ENCODE data around the gene DCN. TPM values are rescaled to one million over a fixed set of nuclear protein-coding genes. Genes with fewer than 3 reads are reported as not detected.

The DCN gene
- total RNA-seq, 2 experiments from 2014 or later, result not detected

DNA sequence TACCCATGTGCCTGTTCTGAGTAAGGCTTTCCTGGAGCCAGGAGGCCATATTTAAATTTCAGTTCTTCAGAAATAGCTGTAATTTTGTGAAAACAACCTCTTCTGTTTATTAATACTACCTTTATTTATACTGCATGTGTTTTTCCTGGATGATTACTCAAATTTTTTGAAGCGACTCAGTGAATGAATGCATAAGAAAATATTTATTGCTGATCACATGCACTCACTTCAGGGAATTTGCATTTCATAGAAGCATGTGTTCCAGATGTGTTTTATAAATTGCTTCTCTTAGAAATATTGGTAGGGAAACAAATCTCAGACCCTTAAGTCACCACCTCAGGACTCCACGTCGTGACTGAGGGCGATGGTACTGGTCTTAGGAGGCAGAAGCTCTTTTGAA lies 21.8 kb upstream of the DCN start:
- Histone ChIP-seq H3K9me3 (ENCODE audit: control insufficient read depth in 1 of 2, insufficient read depth in 1 of 2, low read length in 2 of 2) (no peaks in the 10 kb centered on the region), H3K4me3 (ENCODE audit: low read length) (no peak overlapping the region), H3K4me1 (ENCODE audit: insufficient read depth, low read length) (no peaks in the 10 kb centered on the region), H3K36me3 (ENCODE audit: insufficient read depth, low read length) (no peaks in the 10 kb centered on the region), H3K27me3 (ENCODE audit: control insufficient read depth in 1 of 2, insufficient read depth in 2 of 2, low read length in 2 of 2) (no peaks in the 10 kb centered on the region), H3K27ac (ENCODE audit: low read depth in 1 of 2, low read length in 2 of 2) (no peak overlapping the region)
- Mint-ChIP-seq H3K4me3 (no peak overlapping the region), H3K27ac (no peak overlapping the region), H3K9me3 (no peaks in the 10 kb centered on the region), H3K4me1 (ENCODE audit: low read depth) (no peaks in the 10 kb centered on the region), H3K36me3 (ENCODE audit: low read depth) (no peaks in the 10 kb centered on the region), H3K27me3 (no peaks in the 10 kb centered on the region)
- TF ChIP-seq, protein P1, sequence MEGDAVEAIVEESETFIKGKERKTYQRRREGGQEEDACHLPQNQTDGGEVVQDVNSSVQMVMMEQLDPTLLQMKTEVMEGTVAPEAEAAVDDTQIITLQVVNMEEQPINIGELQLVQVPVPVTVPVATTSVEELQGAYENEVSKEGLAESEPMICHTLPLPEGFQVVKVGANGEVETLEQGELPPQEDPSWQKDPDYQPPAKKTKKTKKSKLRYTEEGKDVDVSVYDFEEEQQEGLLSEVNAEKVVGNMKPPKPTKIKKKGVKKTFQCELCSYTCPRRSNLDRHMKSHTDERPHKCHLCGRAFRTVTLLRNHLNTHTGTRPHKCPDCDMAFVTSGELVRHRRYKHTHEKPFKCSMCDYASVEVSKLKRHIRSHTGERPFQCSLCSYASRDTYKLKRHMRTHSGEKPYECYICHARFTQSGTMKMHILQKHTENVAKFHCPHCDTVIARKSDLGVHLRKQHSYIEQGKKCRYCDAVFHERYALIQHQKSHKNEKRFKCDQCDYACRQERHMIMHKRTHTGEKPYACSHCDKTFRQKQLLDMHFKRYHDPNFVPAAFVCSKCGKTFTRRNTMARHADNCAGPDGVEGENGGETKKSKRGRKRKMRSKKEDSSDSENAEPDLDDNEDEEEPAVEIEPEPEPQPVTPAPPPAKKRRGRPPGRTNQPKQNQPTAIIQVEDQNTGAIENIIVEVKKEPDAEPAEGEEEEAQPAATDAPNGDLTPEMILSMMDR (IDR thresholded peaks at IDR 0.05), result no peak
- ChIA-PET CTCF (no interaction called here), POLR2A (no interaction called here)
- intact Hi-C loops (cut with DNase I, micrococcal nuclease), result no loop called here
- DNase-seq (no peak), ATAC-seq (ENCODE audit: poor library complexity) (no peak)

DNA sequence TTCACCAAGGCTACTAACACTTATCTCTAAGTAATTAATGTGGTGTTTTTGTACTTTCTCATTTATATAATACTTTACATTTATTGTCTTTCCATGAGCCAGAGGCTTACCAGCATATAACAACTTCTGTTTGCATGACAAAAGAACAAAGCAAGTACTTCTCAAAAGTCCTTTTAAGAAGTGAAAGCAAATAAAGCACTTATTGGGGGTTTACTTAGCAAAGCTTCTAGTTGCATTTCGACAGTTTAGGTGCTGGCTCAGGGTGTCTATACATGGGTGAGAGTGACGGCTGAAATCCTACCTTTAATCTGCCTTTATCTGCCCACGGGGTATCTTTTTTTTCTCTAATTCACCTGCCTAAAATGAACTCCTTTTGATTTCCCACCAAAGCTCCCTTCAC lies 21.0 kb upstream of the DCN start:
- H3K27me3 ChIP-seq (ENCODE audit: control insufficient read depth in 1 of 2, insufficient read depth in 2 of 2, low read length in 2 of 2), result no peaks in the 10 kb centered on the region
- H3K36me3 Mint-ChIP-seq (ENCODE audit: low read depth), result no peaks in the 10 kb centered on the region
- no peaks in the 10 kb centered on the region for H3K36me3 ChIP-seq (ENCODE audit: insufficient read depth, low read length)
- no peak for ATAC-seq (ENCODE audit: poor library complexity)
- no peaks in the 10 kb centered on the region for H3K9me3 Mint-ChIP-seq
- no peaks in the 10 kb centered on the region for H3K9me3 ChIP-seq (ENCODE audit: control insufficient read depth in 1 of 2, insufficient read depth in 1 of 2, low read length in 2 of 2)
- CTCF ChIA-PET, result interaction anchor here (0.6 kb wide), 1 partner anchor 78 kb away, joined by 3 read pairs; no protein-coding TSS in a partner anchor
- intact Hi-C loops (cut with DNase I, micrococcal nuclease), result no loop called here
- H3K4me3 ChIP-seq (ENCODE audit: low read length), result no peak overlapping the region
- H3K4me3 Mint-ChIP-seq, result no peak overlapping the region
- DNase-seq, result no peak
- TF ChIP-seq, protein P1 (IDR thresholded peaks at IDR 0.05), result no peak
- H3K27me3 Mint-ChIP-seq, result no peaks in the 10 kb centered on the region
- H3K4me1 Mint-ChIP-seq (ENCODE audit: low read depth), result no peaks in the 10 kb centered on the region
- no peaks in the 10 kb centered on the region for H3K4me1 ChIP-seq (ENCODE audit: insufficient read depth, low read length)
- H3K27ac Mint-ChIP-seq, result no peak overlapping the region
- no peak overlapping the region for H3K27ac ChIP-seq (ENCODE audit: low read depth in 1 of 2, low read length in 2 of 2)
- POLR2A ChIA-PET, result no interaction called here

DNA sequence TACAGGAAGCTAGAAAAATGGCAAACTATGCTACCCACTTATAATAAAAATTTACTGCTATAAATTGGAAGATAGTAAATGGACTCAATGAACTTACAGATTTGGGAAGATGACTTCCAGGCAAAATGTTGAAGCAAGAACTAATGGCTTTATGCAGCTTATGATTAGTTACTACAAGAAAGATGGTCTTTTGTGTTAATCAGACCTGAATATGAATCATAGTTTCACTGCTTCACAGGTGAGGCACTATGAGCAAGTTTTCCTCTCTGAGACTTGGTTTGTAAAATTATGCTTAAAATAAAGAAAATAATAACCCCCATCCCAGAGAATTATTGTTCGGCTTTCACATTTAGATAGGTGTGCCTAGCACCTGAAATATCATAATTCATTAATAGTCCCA lies 19.8 kb upstream of the DCN start:
- ChIA-PET CTCF (no interaction called here), POLR2A (no interaction called here)
- Mint-ChIP-seq H3K36me3 (ENCODE audit: low read depth) (no peaks in the 10 kb centered on the region), H3K27me3 (no peaks in the 10 kb centered on the region), H3K27ac (no peak overlapping the region), H3K4me3 (no peak overlapping the region), H3K4me1 (ENCODE audit: low read depth) (no peaks in the 10 kb centered on the region), H3K9me3 (no peaks in the 10 kb centered on the region)
- DNase-seq, result no peak
- Histone ChIP-seq H3K27ac (ENCODE audit: low read depth in 1 of 2, low read length in 2 of 2) (no peak overlapping the region), H3K27me3 (ENCODE audit: control insufficient read depth in 1 of 2, insufficient read depth in 2 of 2, low read length in 2 of 2) (no peaks in the 10 kb centered on the region), H3K4me1 (ENCODE audit: insufficient read depth, low read length) (no peaks in the 10 kb centered on the region), H3K36me3 (ENCODE audit: insufficient read depth, low read length) (no peaks in the 10 kb centered on the region), H3K9me3 (ENCODE audit: control insufficient read depth in 1 of 2, insufficient read depth in 1 of 2, low read length in 2 of 2) (no peaks in the 10 kb centered on the region), H3K4me3 (ENCODE audit: low read length) (no peak overlapping the region)
- ATAC-seq (ENCODE audit: poor library complexity), result no peak
- TF ChIP-seq, protein P1 (IDR thresholded peaks at IDR 0.05), result no peak
- intact Hi-C loops (cut with DNase I, micrococcal nuclease), result no loop called here
